NB4 (cell line): ENCODE results near the gene PHOX2A.

Experiments
- CTCF ChIP-seq: IDR thresholded peaks from one replicate; pipeline ENCODE4 v1.5.1; 2012; ENCODE audit warnings: low read depth, low read length
- MAX ChIP-seq: IDR thresholded peaks from 2 replicates; pipeline ENCODE4 v1.6.1; 2011; ENCODE audit warnings: low read depth, low read length
- MYC ChIP-seq: IDR thresholded peaks from 2 replicates; pipeline ENCODE4 v1.6.1; 2011; ENCODE audit warnings: low read depth, low read length
- POLR2A ChIP-seq: IDR thresholded peaks from 2 replicates; pipeline ENCODE4 v1.6.1; 2011; ENCODE audit warnings: mild to moderate bottlenecking; ENCODE audit not compliant: insufficient read length; ENCODE audit errors: extremely low read depth

- TF ChIP-seq POLR2A (no peak), CTCF (no peak), MAX (no peak), MYC (no peak)
Measured at GRCh38 chr11:72244060-72244360, at the start of gene PHOX2A.
